ENCODE data around the gene MRPL19.

MRPL19 gene

DNA sequence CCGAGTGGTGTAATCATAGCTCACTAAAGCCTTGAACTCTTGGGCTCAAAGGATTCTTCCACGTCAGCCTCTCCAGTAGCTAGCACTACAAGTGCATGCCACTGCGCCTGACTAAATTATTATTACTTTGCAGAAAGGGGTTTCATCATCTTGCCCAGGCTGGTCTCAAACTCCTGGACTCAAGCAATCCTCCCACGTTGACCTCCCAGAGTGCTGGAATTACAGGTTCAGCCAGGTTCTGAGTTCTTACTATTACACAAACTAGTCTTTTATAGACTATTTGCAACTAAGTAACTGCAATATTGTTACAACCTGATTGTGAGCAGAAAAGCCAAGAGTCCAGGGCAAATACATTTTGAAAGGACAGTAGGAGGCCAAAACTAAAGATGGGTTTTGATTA lies 35.9 kb upstream of the MRPL19 start:
- no peaks in the 10 kb centered on the region for H3K9me2 ChIP-seq (replicated peaks; ENCODE audit: control insufficient read depth, low read length)
- no peak overlapping the region for H3K27ac ChIP-seq (ENCODE audit: low read depth, low read length)
- H3K9me3 ChIP-seq (ENCODE audit: control insufficient read depth, insufficient read depth, low read length) = no peaks in the 10 kb centered on the region
- no peaks in the 10 kb centered on the region; the same call in 1 of the 2 replicates for H3K27me3 ChIP-seq (ENCODE audit: control insufficient read depth, low read length)
- H4K20me1 ChIP-seq (ENCODE audit: control insufficient read depth, insufficient read depth, low read depth, low read length) = no peaks in the 10 kb centered on the region
- H3K4me3 ChIP-seq (ENCODE audit: low read length) = no peak overlapping the region
- no peaks in the 10 kb centered on the region for H3F3A ChIP-seq (ENCODE audit: control insufficient read depth, insufficient read depth)
- TF ChIP-seq EZH2phosphoT487 (IDR thresholded peaks at IDR 0.05; ENCODE audit: borderline replicate concordance, low read length) = no peak
- TF ChIP-seq, protein P1, sequence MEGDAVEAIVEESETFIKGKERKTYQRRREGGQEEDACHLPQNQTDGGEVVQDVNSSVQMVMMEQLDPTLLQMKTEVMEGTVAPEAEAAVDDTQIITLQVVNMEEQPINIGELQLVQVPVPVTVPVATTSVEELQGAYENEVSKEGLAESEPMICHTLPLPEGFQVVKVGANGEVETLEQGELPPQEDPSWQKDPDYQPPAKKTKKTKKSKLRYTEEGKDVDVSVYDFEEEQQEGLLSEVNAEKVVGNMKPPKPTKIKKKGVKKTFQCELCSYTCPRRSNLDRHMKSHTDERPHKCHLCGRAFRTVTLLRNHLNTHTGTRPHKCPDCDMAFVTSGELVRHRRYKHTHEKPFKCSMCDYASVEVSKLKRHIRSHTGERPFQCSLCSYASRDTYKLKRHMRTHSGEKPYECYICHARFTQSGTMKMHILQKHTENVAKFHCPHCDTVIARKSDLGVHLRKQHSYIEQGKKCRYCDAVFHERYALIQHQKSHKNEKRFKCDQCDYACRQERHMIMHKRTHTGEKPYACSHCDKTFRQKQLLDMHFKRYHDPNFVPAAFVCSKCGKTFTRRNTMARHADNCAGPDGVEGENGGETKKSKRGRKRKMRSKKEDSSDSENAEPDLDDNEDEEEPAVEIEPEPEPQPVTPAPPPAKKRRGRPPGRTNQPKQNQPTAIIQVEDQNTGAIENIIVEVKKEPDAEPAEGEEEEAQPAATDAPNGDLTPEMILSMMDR (IDR thresholded peaks at IDR 0.05; ENCODE audit: low read depth, low read length, poor library complexity, severe bottlenecking) = no peak
- H3K79me2 ChIP-seq (ENCODE audit: control insufficient read depth, low read length) = no peaks in the 10 kb centered on the region
- H3K36me3 ChIP-seq (ENCODE audit: control insufficient read depth, low read length) = no peaks in the 10 kb centered on the region
- no peak overlapping the region for H3K4me2 ChIP-seq (ENCODE audit: low read length)
- no peaks in the 10 kb centered on the region for H3K4me1 ChIP-seq (ENCODE audit: control insufficient read depth, low read length)

DNA sequence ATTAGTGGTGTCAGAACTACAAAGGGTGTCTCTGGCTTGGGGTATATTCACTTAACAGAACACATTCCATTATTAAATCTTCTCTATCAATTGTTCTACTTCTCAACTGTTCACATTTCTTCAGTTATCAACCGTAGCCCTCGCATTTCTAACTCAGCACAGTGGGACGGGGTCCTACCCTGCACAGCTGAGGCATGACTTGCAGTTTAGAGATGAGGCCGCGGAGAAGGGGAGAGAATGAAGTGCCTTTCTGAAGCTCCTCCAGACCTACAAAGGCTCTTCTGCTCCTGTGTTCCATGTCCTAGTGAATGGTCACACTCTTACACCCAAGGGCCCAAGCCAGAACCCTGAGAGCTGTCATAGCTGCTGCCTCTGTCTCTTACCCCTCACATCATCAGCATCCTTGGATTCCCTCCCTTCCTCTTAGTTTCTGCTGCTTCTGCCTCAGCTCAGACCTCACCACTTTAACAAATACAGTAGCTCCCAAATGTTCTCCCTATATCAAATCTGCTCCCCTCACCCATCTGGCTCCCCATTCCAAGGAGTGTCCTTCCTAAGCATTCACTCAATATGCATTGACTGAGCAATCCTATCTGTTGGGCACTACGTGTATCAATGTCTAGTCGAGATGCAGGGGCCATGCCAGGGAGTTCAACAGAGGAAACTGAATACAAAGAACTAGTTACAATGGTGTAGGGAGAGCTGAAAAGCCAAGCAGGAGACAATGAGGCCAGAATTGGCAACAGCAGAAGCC lies 34.3 kb upstream of the MRPL19 start:
- H4K20me1 ChIP-seq (ENCODE audit: control insufficient read depth, insufficient read depth, low read depth, low read length) = no peaks in the 10 kb centered on the region
- H3K27ac ChIP-seq (ENCODE audit: low read depth, low read length) = no peak overlapping the region
- no peaks in the 10 kb centered on the region for H3F3A ChIP-seq (ENCODE audit: control insufficient read depth, insufficient read depth)
- no peaks in the 10 kb centered on the region; the same call in 1 of the 2 replicates for H3K27me3 ChIP-seq (ENCODE audit: control insufficient read depth, low read length)
- H3K4me3 ChIP-seq (ENCODE audit: low read length) = no peak overlapping the region
- H3K4me1 ChIP-seq (ENCODE audit: control insufficient read depth, low read length) = no peaks in the 10 kb centered on the region
- H3K79me2 ChIP-seq (ENCODE audit: control insufficient read depth, low read length) = no peaks in the 10 kb centered on the region
- no peaks in the 10 kb centered on the region for H3K9me2 ChIP-seq (replicated peaks; ENCODE audit: control insufficient read depth, low read length)
- TF ChIP-seq EZH2phosphoT487 (IDR thresholded peaks at IDR 0.05; ENCODE audit: borderline replicate concordance, low read length) = no peak
- TF ChIP-seq, protein P1 (IDR thresholded peaks at IDR 0.05; ENCODE audit: low read depth, low read length, poor library complexity, severe bottlenecking) = no peak
- no peak overlapping the region for H3K4me2 ChIP-seq (ENCODE audit: low read length)
- no peaks in the 10 kb centered on the region for H3K9me3 ChIP-seq (ENCODE audit: control insufficient read depth, insufficient read depth, low read length)
- H3K36me3 ChIP-seq (ENCODE audit: control insufficient read depth, low read length) = no peaks in the 10 kb centered on the region

DNA sequence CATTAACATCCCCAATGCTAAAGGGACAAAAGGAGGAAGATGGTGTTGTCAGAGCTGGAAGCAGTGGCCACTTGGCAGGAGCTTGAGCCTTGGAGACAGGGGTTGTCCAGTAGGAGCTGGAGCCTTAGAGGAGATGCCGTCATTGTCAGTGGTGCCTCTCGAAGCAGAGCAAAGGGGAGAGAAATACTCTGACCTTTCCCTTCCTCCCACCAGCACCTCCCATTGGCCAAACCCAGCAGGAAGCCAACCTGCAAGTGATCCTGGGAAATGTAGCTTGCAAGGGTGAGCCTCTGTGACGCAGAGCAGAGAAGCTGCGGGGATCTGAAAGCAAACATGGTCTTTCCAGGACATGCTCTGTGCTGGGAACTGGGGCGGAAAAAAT lies 33.7 kb upstream of the MRPL19 start:
- no peaks in the 10 kb centered on the region for H3K9me3 ChIP-seq (ENCODE audit: control insufficient read depth, insufficient read depth, low read length)
- no peaks in the 10 kb centered on the region for H3F3A ChIP-seq (ENCODE audit: control insufficient read depth, insufficient read depth)
- H4K20me1 ChIP-seq (ENCODE audit: control insufficient read depth, insufficient read depth, low read depth, low read length) = no peaks in the 10 kb centered on the region
- H3K36me3 ChIP-seq (ENCODE audit: control insufficient read depth, low read length) = no peaks in the 10 kb centered on the region
- H3K27ac ChIP-seq (ENCODE audit: low read depth, low read length) = no peak overlapping the region
- no peak overlapping the region for H3K4me3 ChIP-seq (ENCODE audit: low read length)
- H3K27me3 ChIP-seq (ENCODE audit: control insufficient read depth, low read length) = no peaks in the 10 kb centered on the region; the same call in 1 of the 2 replicates
- no peaks in the 10 kb centered on the region for H3K9me2 ChIP-seq (replicated peaks; ENCODE audit: control insufficient read depth, low read length)
- H3K79me2 ChIP-seq (ENCODE audit: control insufficient read depth, low read length) = no peaks in the 10 kb centered on the region
- no peak overlapping the region for H3K4me2 ChIP-seq (ENCODE audit: low read length)
- TF ChIP-seq EZH2phosphoT487 (IDR thresholded peaks at IDR 0.05; ENCODE audit: borderline replicate concordance, low read length) = no peak
- TF ChIP-seq, protein P1 (IDR thresholded peaks at IDR 0.05; ENCODE audit: low read depth, low read length, poor library complexity, severe bottlenecking) = no peak
- no peaks in the 10 kb centered on the region for H3K4me1 ChIP-seq (ENCODE audit: control insufficient read depth, low read length)

Data from DOHH2 (cell line).